ENCODE results near the gene ST8SIA2. TPM values are rescaled to one million over a fixed set of nuclear protein-coding genes. Genes with fewer than 3 reads are reported as not detected.

Gene ST8SIA2
- total and polyA plus RNA-seq, 4 donors: not detected

GRCh38 chr15:92502336-92502735, 108.7 kb downstream of the ST8SIA2 start:
- Histone ChIP-seq H3K36me3 (ENCODE audit: control insufficient read depth in 4 of 4, insufficient read depth in 3 of 4, low read depth in 1 of 4, low read length in 3 of 4) (no peaks in the 10 kb centered on the region), H3K9me3 (ENCODE audit: control insufficient read depth in 4 of 4, low read length in 3 of 4) (peaks cover 0 to 3% (median under 1%) of the 10 kb centered on the region in 4 donors), H3K4me1 (ENCODE audit: control insufficient read depth in 4 of 4, insufficient read depth in 4 of 4, low read length in 3 of 4) (no peaks in the 10 kb centered on the region), H3K9ac (ENCODE audit: low read depth in 1 of 2, low read length in 2 of 2) (no peak overlapping the region), H3K27me3 (ENCODE audit: control insufficient read depth in 4 of 4, insufficient read depth in 4 of 4, low read length in 3 of 4) (peaks cover 0 to 6% (median 0%) of the 10 kb centered on the region in 4 donors), H3K27ac (ENCODE audit: low read depth in 1 of 2, low read length in 2 of 2) (no peak overlapping the region), H3K4me3 (ENCODE audit: low read depth in 1 of 3, low read length in 3 of 3) (no peak overlapping the region)
- no peak for DNase-seq (ENCODE audit: low spot score)
- WGBS: 69% methylated on average over 7 of the region's 7 CpGs
- TF ChIP-seq SP1 (IDR thresholded peaks at IDR 0.05) (no peak), REST (IDR thresholded peaks at IDR 0.05) (no peak), CTCF (IDR thresholded peaks at IDR 0.05; ENCODE audit: low read depth, low read length, missing input control) (no peak), HNF4A (conservative IDR thresholded peaks at IDR 0.05) (no peak), EGR1 (IDR thresholded peaks at IDR 0.05; ENCODE audit: low read depth in 2 of 2) (no peak), FOXA2 (IDR thresholded peaks at IDR 0.05) (no peak), TAF1 (conservative IDR thresholded peaks at IDR 0.05) (no peak), JUND (IDR thresholded peaks at IDR 0.05) (no peak), FOXA1 (IDR thresholded peaks at IDR 0.05) (no peak)

- no peaks in the 10 kb centered on the region for H3K4me1 ChIP-seq (ENCODE audit: control insufficient read depth in 4 of 4, insufficient read depth in 4 of 4, low read length in 3 of 4)
- H3K36me3 ChIP-seq (ENCODE audit: control insufficient read depth in 4 of 4, insufficient read depth in 3 of 4, low read depth in 1 of 4, low read length in 3 of 4): no peaks in the 10 kb centered on the region
- H3K4me3 ChIP-seq (ENCODE audit: low read depth in 1 of 3, low read length in 3 of 3): no peak overlapping the region
- DNase-seq (ENCODE audit: low spot score): no peak
- peaks cover 0 to 3% (median under 1%) of the 10 kb centered on the region in 4 donors for H3K9me3 ChIP-seq (ENCODE audit: control insufficient read depth in 4 of 4, low read length in 3 of 4)
- peaks cover 0 to 6% (median 0%) of the 10 kb centered on the region in 4 donors for H3K27me3 ChIP-seq (ENCODE audit: control insufficient read depth in 4 of 4, insufficient read depth in 4 of 4, low read length in 3 of 4)
- no peak overlapping the region for H3K9ac ChIP-seq (ENCODE audit: low read depth in 1 of 2, low read length in 2 of 2)
- no peak overlapping the region for H3K27ac ChIP-seq (ENCODE audit: low read depth in 1 of 2, low read length in 2 of 2)
- 61% methylated on average over 5 of the region's 5 CpGs for WGBS
- no peak for TF ChIP-seq TAF1 (conservative IDR thresholded peaks at IDR 0.05)
- TF ChIP-seq SP1 (IDR thresholded peaks at IDR 0.05): no peak
- TF ChIP-seq RAD21 (IDR thresholded peaks at IDR 0.05): no peak
- no peak for TF ChIP-seq HNF4A (conservative IDR thresholded peaks at IDR 0.05)
- no peak for TF ChIP-seq EGR1 (IDR thresholded peaks at IDR 0.05; ENCODE audit: low read depth in 2 of 2)
- TF ChIP-seq REST (IDR thresholded peaks at IDR 0.05): no peak
- TF ChIP-seq CTCF (IDR thresholded peaks at IDR 0.05; ENCODE audit: low read depth, low read length, missing input control): no peak
- TF ChIP-seq FOXA1 (IDR thresholded peaks at IDR 0.05): no peak
- TF ChIP-seq RXRA (IDR thresholded peaks at IDR 0.05): no peak
- no peak for TF ChIP-seq NR2F2 (IDR thresholded peaks at IDR 0.05)
- no peak for TF ChIP-seq ZBTB33 (IDR thresholded peaks at IDR 0.05)
- TF ChIP-seq FOXA2 (IDR thresholded peaks at IDR 0.05): no peak
- no peak for TF ChIP-seq GABPA (IDR thresholded peaks at IDR 0.05 in 1 of 2, conservative IDR thresholded peaks at IDR 0.05 in 1 of 2)
- no peak for TF ChIP-seq ATF3 (IDR thresholded peaks at IDR 0.05)
- no peak for TF ChIP-seq JUND (IDR thresholded peaks at IDR 0.05)
These were observed 109.5 kb downstream of the ST8SIA2 start for GRCh38 chr15:92502930-92503857.
